ENCODE data around the gene GRHPR. TPM values are rescaled to one million over a fixed set of nuclear protein-coding genes. Genes with fewer than 3 reads are reported as not detected.

The GRHPR gene
- total RNA-seq, 4 donors from 2014 or later = 132 to 156 (median 141) TPM

- 79% methylated on average over 7 of the region's 7 CpGs for WGBS
- H3K27me3 ChIP-seq = no peaks in the 10 kb centered on the region
- H3K9me3 ChIP-seq = no peaks in the 10 kb centered on the region
- no peak for TF ChIP-seq POLR2A (IDR thresholded peaks at IDR 0.05)
- TF ChIP-seq CTCF (IDR thresholded peaks at IDR 0.05) = no peak
- no peak for TF ChIP-seq POLR2AphosphoS5 (IDR thresholded peaks at IDR 0.05)
- TF ChIP-seq EP300 (IDR thresholded peaks at IDR 0.05) = no peak
- no peak overlapping the region for H3K4me3 ChIP-seq
- no peak overlapping the region for H3K27ac ChIP-seq
- H3K4me1 ChIP-seq = no peaks in the 10 kb centered on the region
- no peak for DNase-seq (ENCODE audit: low spot score in 2 of 2)
- no peaks in the 10 kb centered on the region for H3K36me3 ChIP-seq
Observed at GRCh38 chr9:37398464-37399025, 24.0 kb upstream of the GRHPR start.

GRCh38 chr9:37399336-37399735 lies 23.2 kb upstream of the GRHPR start:
- Histone ChIP-seq H3K4me1 (no peaks in the 10 kb centered on the region), H3K27me3 (no peaks in the 10 kb centered on the region), H3K9me3 (no peaks in the 10 kb centered on the region), H3K27ac (no peak overlapping the region), H3K36me3 (no peaks in the 10 kb centered on the region), H3K4me3 (no peak overlapping the region)
- DNase-seq (ENCODE audit: low spot score in 2 of 2) = no peak
- 66% methylated on average over 2 of the region's 2 CpGs for WGBS
- no peak for TF ChIP-seq POLR2AphosphoS5 (IDR thresholded peaks at IDR 0.05)
- no peak for TF ChIP-seq CTCF (IDR thresholded peaks at IDR 0.05)
- TF ChIP-seq POLR2A (IDR thresholded peaks at IDR 0.05) = no peak

GRCh38 chr9:37404590-37404989 lies 17.9 kb upstream of the GRHPR start:
- Histone ChIP-seq H3K27ac (no peak overlapping the region), H3K4me1 (no peaks in the 10 kb centered on the region), H3K36me3 (no peaks in the 10 kb centered on the region), H3K27me3 (no peaks in the 10 kb centered on the region), H3K9me3 (no peaks in the 10 kb centered on the region), H3K4me3 (no peak overlapping the region)
- no peak for TF ChIP-seq POLR2AphosphoS5 (IDR thresholded peaks at IDR 0.05)
- no peak for TF ChIP-seq CTCF (IDR thresholded peaks at IDR 0.05)
- no peak for TF ChIP-seq EP300 (IDR thresholded peaks at IDR 0.05)
- TF ChIP-seq POLR2A (IDR thresholded peaks at IDR 0.05) = no peak
- DNase-seq (ENCODE audit: low spot score in 2 of 2) = no peak
- 74% methylated on average over 9 of the region's 9 CpGs for WGBS

- DNase-seq (ENCODE audit: low spot score in 2 of 2) = no peak
- H3K27me3 ChIP-seq = no peaks in the 10 kb centered on the region
- 75% methylated on average over 3 of the region's 3 CpGs for WGBS
- TF ChIP-seq CTCF (IDR thresholded peaks at IDR 0.05) (no peak), POLR2AphosphoS5 (IDR thresholded peaks at IDR 0.05) (no peak), EP300 (IDR thresholded peaks at IDR 0.05) (no peak), POLR2A (IDR thresholded peaks at IDR 0.05) (no peak)
- no peaks in the 10 kb centered on the region for H3K36me3 ChIP-seq
- no peaks in the 10 kb centered on the region for H3K4me1 ChIP-seq
- no peak overlapping the region for H3K4me3 ChIP-seq
- H3K27ac ChIP-seq = no peak overlapping the region
- H3K9me3 ChIP-seq = no peaks in the 10 kb centered on the region
Observed at GRCh38 chr9:37405350-37405749, 17.1 kb upstream of the GRHPR start.

GRCh38 chr9:37405764-37406380 lies 16.6 kb upstream of the GRHPR start:
- DNase-seq (ENCODE audit: low spot score in 2 of 2) = no peak
- no peak for TF ChIP-seq CTCF (IDR thresholded peaks at IDR 0.05)
- TF ChIP-seq POLR2A (IDR thresholded peaks at IDR 0.05) = no peak
- no peak for TF ChIP-seq EP300 (IDR thresholded peaks at IDR 0.05)
- no peak for TF ChIP-seq POLR2AphosphoS5 (IDR thresholded peaks at IDR 0.05)
- H3K4me3 ChIP-seq = no peak overlapping the region
- no peak overlapping the region for H3K27ac ChIP-seq
- no peaks in the 10 kb centered on the region for H3K4me1 ChIP-seq
- H3K36me3 ChIP-seq = no peaks in the 10 kb centered on the region
- WGBS = 91% methylated on average over 10 of the region's 10 CpGs
- H3K9me3 ChIP-seq = no peaks in the 10 kb centered on the region
- no peaks in the 10 kb centered on the region for H3K27me3 ChIP-seq

Measured in suprapubic skin (tissue), 4 donors.